Endothelial cell of umbilical vein (primary cell): ENCODE measurements around the gene TTN.

Experiments
- CTCF ChIP-seq, 2 donors: IDR thresholded peaks; 1 replicate in 1 of 2; 2 replicates in 1 of 2; pipeline ENCODE4 v1.5.1; 2011; ENCODE audit warnings: low read length in 2 of 2, mild to moderate bottlenecking in 2 of 2, moderate library complexity in 2 of 2, control low read depth in 1 of 2, inconsistent platforms in 1 of 2, low read depth in 1 of 2; ENCODE audit not compliant: insufficient read depth in 1 of 2; ENCODE audit errors: extremely low read depth in 1 of 2
- GATA2 ChIP-seq: IDR thresholded peaks from 2 replicates; pipeline ENCODE4 v1.7.0; 2011; ENCODE audit warnings: low read depth, mild to moderate bottlenecking, moderate library complexity, mixed read lengths, low read length; ENCODE audit not compliant: insufficient read length, insufficient read depth

- TF ChIP-seq CTCF (IDR thresholded peaks at IDR 0.05; ENCODE audit: extremely low read depth in 1 of 2, insufficient read depth in 1 of 2, low read depth in 1 of 2, low read length in 2 of 2) (no peak), GATA2 (no peak)
Observed at GRCh38 chr2:178829981-178830380, 22.8 kb upstream of the TTN start.
